GM18951 (cell line): ENCODE measurements around the gene NR4A3.
A peak's percentile ranks its signal among the peaks of the same experiment; 100 is the strongest.
"Not testable (repeated sequence)": the region's sequence is repeated elsewhere in the genome, so short reads cannot be mapped to it uniquely, and the experiment has no call there.

Experiments used
- POLR2A ChIP-seq: IDR thresholded peaks from 4 replicates; pipeline ENCODE4 v1.6.1; 2011; ENCODE audit warnings: mild to moderate bottlenecking; ENCODE audit not compliant: insufficient read length, insufficient read depth; ENCODE audit errors: extremely low read depth
- in situ Hi-C: fragments of 300-500 bp; cut with MboI; formaldehyde crosslinking; loops from one replicate; pipeline ENCODE4 v1.12.0; 2022; ENCODE audit warnings: low sequenced_read_pairs, mixed read lengths, inconsistent platforms; ENCODE audit not compliant: unreplicated experiment

The NR4A3 gene

DNA sequence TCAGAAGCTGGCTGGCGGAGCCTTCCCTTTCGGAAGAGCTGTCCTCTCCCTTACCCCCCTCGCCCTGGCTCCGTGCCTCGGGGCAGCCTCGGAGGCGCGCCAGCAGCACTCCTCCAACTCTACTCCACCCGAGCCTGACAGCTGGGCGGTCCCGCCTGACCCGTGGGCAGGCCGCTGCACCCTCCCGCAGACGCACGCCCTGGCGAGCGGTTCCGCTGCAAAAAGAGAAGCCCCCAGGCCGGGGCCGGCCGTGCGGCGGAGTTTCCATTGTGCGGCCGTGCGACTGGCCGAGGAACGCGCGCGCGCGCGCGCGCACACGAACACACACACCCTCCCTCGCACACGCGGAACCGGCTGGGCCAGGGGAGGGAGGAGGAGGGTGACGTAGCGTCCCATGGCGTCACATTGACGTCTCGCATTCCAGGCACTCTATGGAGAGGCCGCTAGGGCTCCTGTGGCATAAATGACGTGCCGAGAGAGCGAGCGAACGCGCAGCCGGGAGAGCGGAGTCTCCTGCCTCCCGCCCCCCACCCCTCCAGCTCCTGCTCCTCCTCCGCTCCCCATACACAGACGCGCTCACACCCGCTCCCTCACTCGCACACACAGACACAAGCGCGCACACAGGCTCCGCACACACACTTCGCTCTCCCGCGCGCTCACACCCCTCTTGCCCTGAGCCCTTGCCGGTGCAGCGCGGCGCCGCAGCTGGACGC lies at the start of gene NR4A3:
NR4A3 (plus strand) TSS at position 490 of the 713 bp plus-strand sequence. CDS start 6,158 bp downstream, outside the sequence.
- TF ChIP-seq POLR2A: peak; percentile 43
- in situ Hi-C loops: loop anchor here (25.0 kb wide), 2 partner anchors 391 to 634 kb away; no protein-coding TSS in a partner anchor

DNA sequence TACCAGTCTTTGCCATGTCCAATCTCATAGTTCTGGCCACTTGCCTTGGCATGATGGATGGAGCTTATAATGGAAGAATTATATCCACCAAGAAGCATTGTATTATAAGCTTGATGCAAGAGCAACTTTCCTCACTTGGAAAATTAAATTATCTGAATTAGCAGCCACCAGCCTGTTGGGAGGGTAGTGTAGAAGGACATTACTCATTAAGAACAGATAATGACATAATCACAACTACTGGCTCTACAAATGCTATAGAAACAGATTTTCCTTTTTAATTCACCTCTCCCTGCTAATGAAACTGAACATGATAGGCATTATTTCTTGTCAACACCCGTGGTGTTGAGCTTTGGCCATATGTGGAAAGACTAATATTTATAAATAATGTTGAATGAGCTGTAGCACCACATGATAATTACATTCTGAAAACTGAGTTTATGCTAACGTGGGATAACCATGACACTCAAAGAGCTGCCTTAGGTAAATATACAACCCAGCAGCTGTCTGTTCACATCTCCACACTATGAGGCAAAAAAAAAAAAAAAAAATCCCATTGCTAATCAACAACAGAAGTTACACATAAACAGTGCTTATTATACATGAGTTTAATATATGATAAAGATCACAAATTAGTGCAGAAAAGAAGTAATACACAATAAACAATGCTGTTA lies 48.1 kb upstream of the NR4A3 start:
- no peak for TF ChIP-seq POLR2A
- in situ Hi-C loops: no loop called here

DNA sequence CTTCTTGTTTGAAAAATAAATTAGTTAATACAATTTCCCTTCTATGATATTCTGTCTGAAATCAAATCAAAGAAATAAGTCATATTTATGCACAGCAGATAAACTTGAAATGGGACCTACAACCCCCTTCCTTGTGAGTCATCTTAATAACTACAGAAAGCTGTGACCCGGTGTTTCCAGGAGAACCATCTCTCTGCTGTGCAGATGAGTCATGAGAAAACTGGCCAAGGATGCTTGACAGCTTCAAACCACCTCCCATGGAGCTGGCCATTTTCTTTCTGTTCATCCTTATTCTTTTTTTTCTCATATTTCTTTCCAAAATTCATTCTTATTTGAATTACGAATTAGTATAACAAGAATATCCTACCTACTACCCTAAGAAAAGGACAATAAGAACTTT lies 43.4 kb upstream of the NR4A3 start:
- in situ Hi-C loops: no loop called here
- no peak for TF ChIP-seq POLR2A

DNA sequence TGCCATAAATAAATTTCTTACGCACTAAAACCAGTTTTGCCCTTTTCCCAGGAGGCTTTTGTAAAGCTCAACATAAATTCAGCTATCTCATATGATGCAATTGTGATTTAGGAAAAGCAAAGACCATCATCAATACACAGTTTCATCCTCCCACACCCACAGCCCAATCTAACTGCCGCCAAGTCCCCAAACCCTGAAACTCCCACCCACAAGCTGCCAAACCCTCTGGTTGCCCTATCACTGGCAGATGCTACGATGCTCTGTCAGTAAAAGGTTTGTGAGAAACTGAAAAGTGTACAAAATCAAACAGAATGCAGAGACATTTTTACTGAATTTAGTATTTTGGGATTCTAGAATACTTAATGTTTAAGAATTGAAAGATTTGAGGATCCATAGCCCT lies 42.8 kb upstream of the NR4A3 start:
- in situ Hi-C loops: no loop called here
- TF ChIP-seq POLR2A: no peak

- no peak for TF ChIP-seq POLR2A
- in situ Hi-C loops: no loop called here
Measured at GRCh38 chr9:99779277-99779676, 42.4 kb upstream of the NR4A3 start.

DNA sequence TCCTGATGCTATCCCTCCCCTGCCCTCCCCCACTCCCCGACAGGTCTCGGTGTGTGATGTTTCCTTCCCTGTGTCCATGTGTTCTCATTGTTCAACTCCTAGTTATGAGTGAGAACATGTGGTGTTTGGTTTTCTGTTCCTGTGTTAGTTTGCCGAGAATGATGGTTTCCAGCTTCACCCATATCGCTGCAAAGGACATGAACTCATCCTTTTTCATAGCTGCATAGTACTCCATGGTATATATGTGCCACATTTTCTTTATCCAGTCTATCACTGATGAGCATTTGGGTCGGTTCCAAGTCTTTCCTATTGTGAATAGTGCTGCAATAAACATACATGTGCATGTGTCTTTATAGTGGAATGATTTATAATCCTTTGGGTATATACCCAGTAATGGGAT lies 39.3 kb upstream of the NR4A3 start:
- in situ Hi-C loops: not testable (repeated sequence)

GRCh38 chr9:99782962-99783718 lies 38.5 kb upstream of the NR4A3 start:
- in situ Hi-C loops: no loop called here

GRCh38 chr9:99783799-99784198 lies 37.9 kb upstream of the NR4A3 start:
- in situ Hi-C loops: no loop called here
- no peak for TF ChIP-seq POLR2A

More at GRCh38 chr9:99782962-99783718, 38.5 kb upstream of the NR4A3 start:
- TF ChIP-seq POLR2A: no peak

GRCh38 chr9:99785010-99785590 lies 36.6 kb upstream of the NR4A3 start:
- TF ChIP-seq POLR2A: no peak
- in situ Hi-C loops: no loop called here

DNA sequence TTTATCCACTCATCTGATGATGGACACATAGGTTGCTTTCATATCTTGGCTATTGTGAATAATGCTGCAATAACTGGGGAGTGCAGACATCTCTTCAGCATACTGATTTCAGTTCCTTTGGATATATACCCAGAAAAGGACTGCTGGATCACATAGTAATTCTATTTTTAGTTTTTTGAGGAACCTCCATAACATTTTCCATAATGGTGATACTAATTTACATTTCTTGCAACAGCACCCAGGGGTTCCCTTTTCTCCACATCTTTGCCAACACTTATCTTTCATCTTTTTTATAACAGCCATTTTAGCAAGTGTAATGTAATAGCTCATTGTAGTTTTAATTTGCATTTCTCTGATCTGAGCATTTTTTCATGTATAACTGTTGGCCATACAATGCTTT lies 34.1 kb upstream of the NR4A3 start:
- TF ChIP-seq POLR2A: no peak
- in situ Hi-C loops: no loop called here

GRCh38 chr9:99793528-99793927 lies 28.2 kb upstream of the NR4A3 start:
- in situ Hi-C loops: no loop called here
- no peak for TF ChIP-seq POLR2A

DNA sequence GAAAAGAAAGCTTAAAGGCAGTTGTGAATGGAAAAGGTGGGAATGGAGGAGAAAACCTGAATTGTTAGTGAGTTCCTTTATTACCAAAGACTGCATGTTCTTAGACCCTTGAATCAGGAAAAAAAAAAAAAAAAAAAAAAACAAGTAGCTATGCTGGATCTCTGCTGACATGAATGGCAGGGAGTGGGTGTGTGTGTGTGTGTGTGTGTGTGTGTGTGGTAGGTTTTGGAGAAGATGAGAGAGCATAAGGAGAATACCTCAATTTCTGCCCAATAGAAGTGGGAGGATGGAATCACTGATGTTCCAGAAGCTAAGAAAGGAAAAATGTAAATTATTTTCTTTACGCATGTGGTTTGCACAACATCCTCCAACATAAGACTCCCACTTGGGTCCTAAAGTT lies 25.5 kb upstream of the NR4A3 start:
- no peak for TF ChIP-seq POLR2A
- in situ Hi-C loops: no loop called here

- no peak for TF ChIP-seq POLR2A
- in situ Hi-C loops: loop anchor here (10.0 to 25.0 kb wide), 3 partner anchors 203 to 614 kb away; no protein-coding TSS in a partner anchor
Measured at GRCh38 chr9:99801775-99802174, 19.9 kb upstream of the NR4A3 start.
